ENCODE results near the gene THOC5.

GRCh38 chr22:29570456-29570855, 16.9 kb upstream of the THOC5 start:
- TF ChIP-seq, protein P1, sequence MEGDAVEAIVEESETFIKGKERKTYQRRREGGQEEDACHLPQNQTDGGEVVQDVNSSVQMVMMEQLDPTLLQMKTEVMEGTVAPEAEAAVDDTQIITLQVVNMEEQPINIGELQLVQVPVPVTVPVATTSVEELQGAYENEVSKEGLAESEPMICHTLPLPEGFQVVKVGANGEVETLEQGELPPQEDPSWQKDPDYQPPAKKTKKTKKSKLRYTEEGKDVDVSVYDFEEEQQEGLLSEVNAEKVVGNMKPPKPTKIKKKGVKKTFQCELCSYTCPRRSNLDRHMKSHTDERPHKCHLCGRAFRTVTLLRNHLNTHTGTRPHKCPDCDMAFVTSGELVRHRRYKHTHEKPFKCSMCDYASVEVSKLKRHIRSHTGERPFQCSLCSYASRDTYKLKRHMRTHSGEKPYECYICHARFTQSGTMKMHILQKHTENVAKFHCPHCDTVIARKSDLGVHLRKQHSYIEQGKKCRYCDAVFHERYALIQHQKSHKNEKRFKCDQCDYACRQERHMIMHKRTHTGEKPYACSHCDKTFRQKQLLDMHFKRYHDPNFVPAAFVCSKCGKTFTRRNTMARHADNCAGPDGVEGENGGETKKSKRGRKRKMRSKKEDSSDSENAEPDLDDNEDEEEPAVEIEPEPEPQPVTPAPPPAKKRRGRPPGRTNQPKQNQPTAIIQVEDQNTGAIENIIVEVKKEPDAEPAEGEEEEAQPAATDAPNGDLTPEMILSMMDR (IDR thresholded peaks at IDR 0.05 in 2 of 3, conservative IDR thresholded peaks at IDR 0.05 in 1 of 3; ENCODE audit: borderline replicate concordance in 1 of 3, insufficient read depth in 1 of 3, low read depth in 2 of 3, low read length in 2 of 3): no peak
- no peak for TF ChIP-seq JUND (IDR thresholded peaks at IDR 0.05)
- TF ChIP-seq POLR2A (IDR thresholded peaks at IDR 0.05; ENCODE audit: borderline replicate concordance, extremely low read depth, insufficient read depth, insufficient read length): no peak
- no peak for TF ChIP-seq YY1 (IDR thresholded peaks at IDR 0.05; ENCODE audit: extremely low read depth, insufficient replicate concordance, low read depth, low read length)
- no peak for TF ChIP-seq ZNF274 (IDR thresholded peaks at IDR 0.05; ENCODE audit: low read depth, low read length)
- TF ChIP-seq, protein P2, sequence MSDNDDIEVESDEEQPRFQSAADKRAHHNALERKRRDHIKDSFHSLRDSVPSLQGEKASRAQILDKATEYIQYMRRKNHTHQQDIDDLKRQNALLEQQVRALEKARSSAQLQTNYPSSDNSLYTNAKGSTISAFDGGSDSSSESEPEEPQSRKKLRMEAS (IDR thresholded peaks at IDR 0.05): no peak
- TF ChIP-seq POLR2AphosphoS5 (IDR thresholded peaks at IDR 0.05; ENCODE audit: low read depth, low read length): no peak

Measured in HCT116 (cell line).